HepG2 (cell line): ENCODE data around the gene GRAMD4. TPM values are rescaled to one million over a fixed set of nuclear protein-coding genes. Genes with fewer than 3 reads are reported as not detected.

Source experiments
- ATAC-seq: fragments of 200-7000 bp; cut with Tn5 transposase; 3 replicates; pipeline ENCODE4 v1.9.1; 2020; ENCODE audit warnings: mild to moderate bottlenecking, moderate library complexity
- BruUV-seq: library from RNA; stranded (reverse); fragments of 400-500 nt; replicated peaks from 2 replicates; lab custom pipeline; 2021; lab: Mats Ljungman, UMichigan
- CTCF ChIA-PET: fragments of 300-600 bp; formaldehyde crosslinking; extraction: SDS; loops from one replicate; lab custom pipeline; 2021; ENCODE audit warnings: low total read pairs, inconsistent platforms, low intra/inter-chr PET ratio; lab: Yijun Ruan, JAX
- POLR2A ChIA-PET: fragments of 350-600 bp; sonication (Branson Sonifier 250); formaldehyde crosslinking; loops from one replicate; lab custom pipeline; 2020; ENCODE audit warnings: antibody characterized with exemption, inconsistent platforms; lab: Yijun Ruan, JAX
- DNase-seq: peaks from one replicate; pipeline ENCODE4 v3.0.0-alpha.2; 2015; ENCODE audit warnings: low spot score
- FAIRE-seq: peaks from 3 replicates; lab custom pipeline; 2011; peaks lifted over from hg19 to GRCh38; lab: Jason Lieb, UNC
- H2AFZ ChIP-seq: one replicate; pipeline ENCODE4 v1.6.1; 2011; ENCODE audit warnings: low read length, inconsistent platforms
- H3K27ac ChIP-seq: fragments of 300-600 bp; 3 replicates; pipeline ENCODE4 v1.8.0; 2011; ENCODE audit warnings: mixed run types, mild to moderate bottlenecking, mixed read lengths, low read length, inconsistent platforms; ENCODE audit not compliant: insufficient read depth; ENCODE audit errors: extremely low read length
- H3K27me3 ChIP-seq, 2 experiments: fragments of 200-600 bp in 1 of 2; 2 replicates in 1 of 2; 3 replicates in 1 of 2; pipeline versions ENCODE4 v1.6.0 to v1.8.0; 2011; ENCODE audit warnings: low read length in 2 of 2, mild to moderate bottlenecking in 2 of 2, moderate library complexity in 2 of 2, inconsistent platforms in 1 of 2; ENCODE audit not compliant: insufficient read depth in 2 of 2, control insufficient read depth in 1 of 2
- H3K36me3 ChIP-seq, 2 experiments: fragments of 200-600 bp in 1 of 2; replicated peaks in 1 of 2; 2 replicates in 1 of 2; 3 replicates in 1 of 2; pipeline versions ENCODE4 v1.5.1 to v1.8.0; 2011; ENCODE audit warnings: low read length in 2 of 2, inconsistent platforms in 1 of 2; ENCODE audit not compliant: insufficient read depth in 2 of 2, control insufficient read depth in 1 of 2
- H3K4me1 ChIP-seq: 2 replicates; pipeline ENCODE4 v1.5.1; 2012; ENCODE audit warnings: low read length, inconsistent platforms; ENCODE audit not compliant: insufficient read depth
- H3K4me2 ChIP-seq: 2 replicates; pipeline ENCODE4 v1.6.0; 2011; ENCODE audit warnings: low read depth, low read length, inconsistent platforms
- H3K4me3 ChIP-seq, 3 experiments: fragments of 200-600 bp in 1 of 3; sonication (generic), shearing (Covaris generic) in 1 of 3; replicated peaks in 1 of 3; 2 replicates each; pipeline ENCODE4 v1.5.1; 2011 to 2016; ENCODE audit warnings: low read length in 3 of 3, inconsistent platforms in 2 of 3, low read depth in 2 of 3, mild to moderate bottlenecking in 2 of 3, control low read depth in 1 of 3, mixed read lengths in 1 of 3; ENCODE audit not compliant: insufficient read depth in 1 of 3
- H3K79me2 ChIP-seq: one replicate; pipeline ENCODE4 v1.6.1; 2011; ENCODE audit warnings: low read length, inconsistent platforms; ENCODE audit not compliant: insufficient read depth
- H3K9ac ChIP-seq: 2 replicates; pipeline ENCODE4 v1.6.0; 2011; ENCODE audit warnings: mild to moderate bottlenecking, low read depth, low read length, inconsistent platforms; ENCODE audit not compliant: insufficient read depth
- H3K9me3 ChIP-seq: 2 replicates; pipeline ENCODE4 v1.5.1; 2012; ENCODE audit warnings: mild to moderate bottlenecking, low read length
- H4K20me1 ChIP-seq: 2 replicates; pipeline ENCODE4 v1.6.0; 2011; ENCODE audit warnings: inconsistent platforms, mild to moderate bottlenecking, low read length, moderate library complexity; ENCODE audit not compliant: insufficient read depth
- CENPT ChIP-seq: sonication (generic); formaldehyde crosslinking; IDR thresholded peaks from 2 replicates; pipeline ENCODE4 v1.8.0; 2022; ENCODE audit warnings: low read depth, mild to moderate bottlenecking, moderate library complexity, missing genetic modification reagents
- FUBP1 ChIP-seq: sonication (generic); formaldehyde crosslinking; IDR thresholded peaks from 2 replicates; pipeline ENCODE4 v1.5.1; 2020; ENCODE audit warnings: missing genetic modification reagents, mild to moderate bottlenecking, borderline replicate concordance
- HMG20A ChIP-seq: IDR thresholded peaks from 2 replicates; pipeline ENCODE4 v1.6.1; 2016; ENCODE audit warnings: borderline replicate concordance
- KAT2B ChIP-seq: fragments of 150-350 bp; IDR thresholded peaks from 2 replicates; pipeline ENCODE4 v1.6.1; 2014; ENCODE audit warnings: low read depth, low read length, borderline replicate concordance
- KIAA2018 ChIP-seq: sonication (generic); formaldehyde crosslinking; IDR thresholded peaks from 2 replicates; pipeline ENCODE4 v1.5.0; 2020; ENCODE audit warnings: mild to moderate bottlenecking, missing genetic modification reagents, borderline replicate concordance
- MXI1 ChIP-seq: IDR thresholded peaks from 3 replicates; pipeline ENCODE4 v1.6.1; 2012; ENCODE audit warnings: low read depth, low read length, inconsistent platforms, borderline replicate concordance
- NFYC ChIP-seq: IDR thresholded peaks from 2 replicates; pipeline ENCODE4 v1.6.1; 2016; ENCODE audit warnings: missing genetic modification reagents, missing compliant biosample characterization
- PLRG1 ChIP-seq: fragments of 450-650 bp; conservative IDR thresholded peaks from 2 replicates; pipeline ENCODE4 v1.6.1; 2016
- PRMT3 ChIP-seq: sonication (generic); formaldehyde crosslinking; IDR thresholded peaks from 2 replicates; pipeline ENCODE4 v1.8.1; 2022; ENCODE audit warnings: low read depth, mild to moderate bottlenecking, moderate library complexity, missing genetic modification reagents, borderline replicate concordance
- ZNF781 ChIP-seq: sonication (generic); formaldehyde crosslinking; IDR thresholded peaks from 2 replicates; pipeline ENCODE4 v1.5.1; 2020; ENCODE audit warnings: borderline replicate concordance, mild to moderate bottlenecking, missing genetic modification reagents; ENCODE audit errors: not compliant biosample characterization
- ZZZ3 ChIP-seq: sonication (generic); formaldehyde crosslinking; IDR thresholded peaks from 2 replicates; pipeline ENCODE4 v1.4.0; 2020; ENCODE audit warnings: missing genetic modification reagents, mild to moderate bottlenecking, borderline replicate concordance
- WGBS: methylation state at CpG from one replicate; pipeline ENCODE4 v1.1.6; 2017; ENCODE audit warnings: low lambda C conversion rate; 5-methylcytosine and 5-hydroxymethylcytosine counted together
- in situ Hi-C: cut with HindIII; loops from 2 replicates; pipeline ENCODE4 v1.10.0; 2017; ENCODE audit warnings: low pct_unique_long_range_greater_than_20kb; ENCODE audit not compliant: extremely low pct_ligation_motif_present
- intact Hi-C: fragments of 100-400 bp; cut with micrococcal nuclease; formaldehyde crosslinking; loops from one replicate; pipeline ENCODE4 v1.10.0; 2022; ENCODE audit not compliant: unreplicated experiment
- polyA plus RNA-seq, 8 experiments: library from polyadenylated mRNA; depleted of rRNA in 3 of 8; stranded (reverse) in 7 of 8; unstranded in 1 of 8; fragments of >200 nt; fragmentation: Illumina TruSeq in 4 of 8; extraction: Trizol in 4 of 8; gene quantifications; 2 replicates each; pipeline versions ENCODE4 v1.2.1 to v1.2.3, GENCODE V29; 2011 to 2016; ENCODE audit warnings: low read depth in 4 of 8, missing spikeins in 1 of 8, mixed read lengths in 1 of 8; ENCODE audit not compliant: insufficient read depth in 1 of 8
- total RNA-seq, 5 experiments: library from RNA; depleted of rRNA; stranded (reverse); fragments of >200 nt; fragmentation: Illumina TruSeq; extraction: Trizol; gene quantifications; 2 replicates each; pipeline ENCODE4 v1.2.3, GENCODE V29; 2016; ENCODE audit warnings: low read depth in 1 of 5

GRAMD4 gene
- total and polyA plus RNA-seq, 2 of the 13 experiments (the other 11 are each of a cell fraction or from before 2014, with no cell fraction given) = 15.2 to 15.7 TPM

DNA sequence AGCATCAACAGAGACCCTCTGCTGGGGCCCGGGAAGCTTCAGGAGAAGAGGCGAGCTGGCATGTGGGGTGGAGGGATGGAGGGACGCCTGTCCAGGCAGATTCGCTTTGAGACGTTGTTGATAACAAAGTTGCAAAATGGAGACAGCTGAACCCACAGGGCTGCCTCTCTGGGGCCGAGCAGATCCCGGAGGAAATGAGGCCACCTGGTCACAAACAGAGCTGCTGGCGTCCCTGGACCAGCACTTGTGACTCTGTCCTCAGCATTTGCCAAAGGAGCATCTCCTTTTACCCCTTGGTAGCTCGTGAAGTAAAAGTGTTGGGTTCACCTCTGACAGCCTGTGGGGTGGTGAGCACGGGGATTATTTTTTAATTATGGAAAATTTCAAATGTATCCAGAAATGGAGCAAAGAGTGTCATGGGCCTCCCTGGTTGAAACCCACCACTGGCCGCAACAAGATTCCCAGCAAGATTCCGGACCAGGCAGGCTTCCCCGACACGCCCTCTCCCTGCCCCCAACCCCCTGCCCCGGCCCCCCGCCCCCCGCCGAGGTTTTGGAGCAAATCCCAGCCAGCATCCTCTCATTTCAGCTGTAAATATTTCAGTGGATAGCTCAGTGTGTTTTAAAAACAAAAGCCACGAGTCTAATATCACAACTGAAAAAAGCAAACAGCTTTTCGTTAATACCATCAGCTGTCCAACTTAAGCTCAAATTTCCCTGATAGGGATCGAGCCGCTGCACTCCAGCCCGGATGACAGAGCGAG is 20.3 kb downstream of the GRAMD4 start:
- H3K4me2 ChIP-seq = no peak overlapping the region
- H4K20me1 ChIP-seq = no peaks in the 10 kb centered on the region
- POLR2A ChIA-PET = interaction anchor here (1.2 kb wide), 1 partner anchor 12 kb away, joined by 3 read pairs; no protein-coding TSS in a partner anchor
- 94% methylated on average over 24 of the region's 24 CpGs for WGBS
- FAIRE-seq (no peak), DNase-seq (no peak), ATAC-seq (no peak)
- no peak overlapping the region for H2AFZ ChIP-seq
- no peaks in the 10 kb centered on the region for H3K9me3 ChIP-seq
- CTCF ChIA-PET = no interaction called here
- no peaks in the 10 kb centered on the region for H3K36me3 ChIP-seq
- H3K4me1 ChIP-seq = peaks cover 42% of the 10 kb centered on the region
- no peak overlapping the region for H3K9ac ChIP-seq
- no peaks in the 10 kb centered on the region for H3K79me2 ChIP-seq
- intact Hi-C loops (no loop called here), in situ Hi-C loops (no loop called here)
- BruUV-seq = no TSS peak
- no peak overlapping the region for H3K4me3 ChIP-seq
- TF ChIP-seq KIAA2018 = no peak
- TF ChIP-seq ZZZ3 (CRISPR knock-in tag) = no peak
- no peak for TF ChIP-seq FUBP1 (CRISPR knock-in tag)
- TF ChIP-seq MXI1 = no peak
- TF ChIP-seq ZNF781 (CRISPR knock-in tag) = no peak
- no peak for TF ChIP-seq PRMT3 (CRISPR knock-in tag)
- no peak for TF ChIP-seq NFYC (CRISPR knock-in tag)
- no peak for TF ChIP-seq HMG20A (CRISPR knock-in tag)
- TF ChIP-seq PLRG1 = no peak
- no peak for TF ChIP-seq CENPT (CRISPR knock-in tag)
- no peak for TF ChIP-seq KAT2B
- H3K27me3 ChIP-seq = no peaks in the 10 kb centered on the region
- peak overlapping the region; percentile 86 for H3K27ac ChIP-seq
